Heart right ventricle (tissue), 16 donors: ENCODE data around the gene GALNTL6. TPM values are rescaled to one million over a fixed set of nuclear protein-coding genes. Genes with fewer than 3 reads are reported as not detected.

Source experiments
- ATAC-seq, 8 donors: fragments of 200-7000 bp; cut with Tn5 transposase; one replicate each; pipeline ENCODE4 v1.9.1; 2020; ENCODE audit warnings: mild to moderate bottlenecking in 8 of 8, moderate library complexity in 8 of 8, moderate number of reproducible peaks in 1 of 8
- DNase-seq, 2 donors: peaks; one replicate each; pipeline ENCODE4 v3.0.0-alpha.2; 2020
- H3K27ac ChIP-seq, 10 donors: fragments of 200-600 bp; sonication (generic) in 2 of 10; one replicate each; pipeline versions ENCODE4 v1.5.0 to v1.8.0; 2020 to 2022; ENCODE audit warnings: mild to moderate bottlenecking in 3 of 10
- H3K27me3 ChIP-seq, 7 donors: fragments of 200-600 bp; one replicate each; pipeline ENCODE4 v1.8.0; 2021 to 2022; ENCODE audit warnings: mild to moderate bottlenecking in 2 of 7
- H3K36me3 ChIP-seq, 9 donors: fragments of 200-600 bp; sonication (generic) in 1 of 9; one replicate each; pipeline versions ENCODE4 v1.5.0 to v1.8.0; 2020 to 2022; ENCODE audit warnings: mild to moderate bottlenecking in 2 of 9
- H3K4me1 ChIP-seq, 9 donors: fragments of 200-600 bp; sonication (generic) in 1 of 9; one replicate each; pipeline versions ENCODE4 v1.5.0 to v1.8.0; 2020 to 2022; ENCODE audit warnings: mild to moderate bottlenecking in 4 of 9
- H3K4me3 ChIP-seq, 10 donors: fragments of 200-600 bp; sonication (generic) in 2 of 10; one replicate each; pipeline versions ENCODE4 v1.5.0 to v1.8.0; 2020 to 2022; ENCODE audit warnings: mild to moderate bottlenecking in 7 of 10, moderate library complexity in 2 of 10
- H3K9me3 ChIP-seq, 11 donors: fragments of 200-600 bp in 10 of 11; sonication (generic) in 2 of 11; one replicate each; pipeline versions ENCODE4 v1.5.0 to v1.8.0; 2013 to 2022; ENCODE audit warnings: mild to moderate bottlenecking in 2 of 11, control low read depth in 1 of 11, moderate library complexity in 1 of 11
- WGBS, 2 donors: extraction: QIAGEN DNeasy Blood & Tissue Kit; methylation state at CpG; one replicate each; pipeline ENCODE4 v1.1.7; 2013; ENCODE audit warnings: inconsistent platforms in 1 of 2; 5-methylcytosine and 5-hydroxymethylcytosine counted together
- intact Hi-C, 10 donors: fragments of 100-400 bp; cut with DNase I; formaldehyde crosslinking; loops; one replicate each; pipeline versions ENCODE4 v1.11.1 to v1.14.2; 2022
- polyA plus RNA-seq, 2 donors: library from polyadenylated mRNA; stranded (reverse); fragments of 200-250 nt; gene quantifications; one replicate each; pipeline ENCODE4 v1.2.3, GENCODE V29; 2013
- total RNA-seq, 10 donors: library from RNA; stranded (reverse); fragmentation: NEBNext Ultra II Directional in 3 of 10; extraction: Animal tissue kit (Norgen Biotek cat#: 25700) in 3 of 10; gene quantifications; one replicate each; pipeline versions ENCODE4 v1.2.1 to v1.2.4, GENCODE V29; 2021 to 2023
- TF ChIP-seq, protein P1 (sequence below), 9 donors: fragments of 200-600 bp; sonication (generic) in 2 of 9; IDR thresholded peaks; one replicate each; pipeline versions ENCODE4 v1.5.0 to v1.8.0; 2021 to 2022; ENCODE audit warnings: antibody characterized with exemption in 9 of 9, mild to moderate bottlenecking in 5 of 9, moderate library complexity in 1 of 9
- donor health status: Arrhythmogenic right ventricular cardiomyopathy.
- donor health status: ischemic (EF 13 %, LVEDD 7.1; RV severe dilation, severe dysfunction).
- donor health status: healthy with polysubstance abuse.
- donor health status: DM: no; HTN: yes; CAD: no.
- donor health status: DM: no; HTN: no; CAD: no.
- donor health status: ischemic (EF 25% LVEDD 6.9; RV normal size, moderate dysfunction).
- donor health status: ischemic (EF 25% LVEDD 5.7; RV mildly dilated, moderate dysfunction).
- donor health status: healthy.
- donor health status: DM: yes; HTN: yes; CAD: no.
- donor health status: Ischemic cardiomyopathy.
- donor health status: ischemic (EF 35%, LVEDD 5.7; RV mildly dilated, moderate dysfunction).
- donor health status: nonischemic (EF 11% LVEDD 7.7; RV severe dilation, severe dysfunction).
- donor health status: DM: yes; HTN: yes; CAD: no.
- donor health status: PGD.
- donor health status: ischemic (EF 29% LVEDD 5.4; RV normal size, mild dysfunction).
- donor health status: nonischemic (EF 23%, LVEDD 6.1; RV moderate dilation, normal function).

The GALNTL6 gene
- total and polyA plus RNA-seq, 12 donors, result 0.14 to 2.6 (median 0.49) TPM; not detected in 6

DNA sequence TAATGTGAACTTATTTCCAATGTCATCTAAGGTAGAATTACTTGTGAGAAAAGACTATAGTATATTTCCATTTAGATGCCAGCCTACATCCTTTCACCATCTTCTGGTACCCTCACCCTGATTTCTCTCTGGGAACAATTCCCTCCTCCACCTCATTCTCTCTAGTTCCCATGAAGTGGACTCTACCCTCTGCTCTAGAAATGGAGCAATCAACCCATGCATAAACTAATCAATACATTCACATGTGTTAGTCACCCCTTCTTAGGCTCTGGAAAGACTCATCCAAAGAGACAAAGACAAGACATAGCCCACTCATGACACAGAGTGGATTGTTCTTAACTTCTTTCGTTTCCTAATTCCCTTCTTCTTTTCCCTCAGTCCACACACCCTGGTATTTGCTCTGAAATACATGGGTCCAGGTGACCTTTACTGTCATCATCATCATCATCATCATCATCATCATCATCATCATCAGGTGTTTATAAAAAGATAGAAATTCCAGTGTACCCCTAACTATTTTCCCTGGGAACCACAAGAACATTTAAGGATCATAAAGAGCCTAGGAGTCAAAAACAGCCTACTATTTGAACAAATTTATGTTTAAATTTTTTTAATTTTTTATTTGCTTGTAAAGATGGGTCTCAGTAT, 1056.5 kb downstream of the GALNTL6 start:
- Histone ChIP-seq H3K27me3 (peaks cover 0 to 5% (median 0%) of the 10 kb centered on the region in 7 donors), H3K9me3 (no peaks in the 10 kb centered on the region), H3K4me3 (no peak overlapping the region), H3K36me3 (no peaks in the 10 kb centered on the region), H3K4me1 (no peaks in the 10 kb centered on the region), H3K27ac (no peak overlapping the region)
- intact Hi-C loops, result no loop called here
- TF ChIP-seq, protein P1, sequence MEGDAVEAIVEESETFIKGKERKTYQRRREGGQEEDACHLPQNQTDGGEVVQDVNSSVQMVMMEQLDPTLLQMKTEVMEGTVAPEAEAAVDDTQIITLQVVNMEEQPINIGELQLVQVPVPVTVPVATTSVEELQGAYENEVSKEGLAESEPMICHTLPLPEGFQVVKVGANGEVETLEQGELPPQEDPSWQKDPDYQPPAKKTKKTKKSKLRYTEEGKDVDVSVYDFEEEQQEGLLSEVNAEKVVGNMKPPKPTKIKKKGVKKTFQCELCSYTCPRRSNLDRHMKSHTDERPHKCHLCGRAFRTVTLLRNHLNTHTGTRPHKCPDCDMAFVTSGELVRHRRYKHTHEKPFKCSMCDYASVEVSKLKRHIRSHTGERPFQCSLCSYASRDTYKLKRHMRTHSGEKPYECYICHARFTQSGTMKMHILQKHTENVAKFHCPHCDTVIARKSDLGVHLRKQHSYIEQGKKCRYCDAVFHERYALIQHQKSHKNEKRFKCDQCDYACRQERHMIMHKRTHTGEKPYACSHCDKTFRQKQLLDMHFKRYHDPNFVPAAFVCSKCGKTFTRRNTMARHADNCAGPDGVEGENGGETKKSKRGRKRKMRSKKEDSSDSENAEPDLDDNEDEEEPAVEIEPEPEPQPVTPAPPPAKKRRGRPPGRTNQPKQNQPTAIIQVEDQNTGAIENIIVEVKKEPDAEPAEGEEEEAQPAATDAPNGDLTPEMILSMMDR (IDR thresholded peaks at IDR 0.05), result no peak
- ATAC-seq, result no peak
- 82 to 86% methylated on average over 1 of the region's 1 CpG for WGBS, 2 donors
- DNase-seq, result no peak

DNA sequence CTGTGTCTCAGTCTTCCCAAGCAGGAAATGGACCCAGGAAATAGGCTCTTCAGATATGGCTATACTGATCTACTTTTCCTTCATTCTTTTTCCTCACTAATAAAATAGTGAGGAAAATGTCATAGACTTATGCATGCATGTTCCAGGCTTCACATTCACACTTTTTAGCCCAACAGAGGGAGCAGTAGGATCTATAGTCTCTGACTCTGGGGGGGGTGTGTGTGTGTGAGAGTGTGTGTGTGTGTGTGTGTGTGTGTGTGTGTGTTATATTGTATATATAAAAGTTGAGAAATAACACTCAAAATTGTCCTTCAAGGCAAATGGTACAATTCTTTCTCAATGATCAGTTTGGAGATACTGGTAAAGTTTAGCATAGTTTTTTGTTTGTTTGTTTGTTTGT, 1058.2 kb downstream of the GALNTL6 start:
- Histone ChIP-seq H3K27me3 (peaks cover 0 to 5% (median 0%) of the 10 kb centered on the region in 7 donors), H3K27ac (no peak overlapping the region), H3K36me3 (no peaks in the 10 kb centered on the region), H3K4me3 (no peak overlapping the region), H3K4me1 (no peaks in the 10 kb centered on the region), H3K9me3 (no peaks in the 10 kb centered on the region)
- ATAC-seq, result no peak
- DNase-seq, result no peak
- TF ChIP-seq, protein P1 (IDR thresholded peaks at IDR 0.05), result no peak
- intact Hi-C loops, result no loop called here

DNA sequence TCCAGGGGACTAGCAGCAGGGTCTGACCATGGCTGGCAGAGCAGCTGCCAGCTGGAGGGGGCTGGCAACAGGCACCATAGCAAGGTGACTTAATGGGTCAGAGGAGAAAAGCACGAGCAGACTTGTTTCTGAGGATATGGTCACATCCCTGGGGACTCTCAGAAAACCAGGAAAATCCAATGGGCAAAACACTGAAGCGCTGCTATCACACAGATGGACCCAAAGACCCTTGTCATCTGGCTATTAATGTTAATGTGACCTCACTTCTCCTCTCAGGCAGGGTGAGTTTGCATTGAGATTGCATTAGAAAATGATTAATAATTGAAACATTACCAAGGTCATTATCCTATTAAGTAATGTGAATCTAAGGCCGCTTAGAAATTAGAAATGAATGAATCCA, 1061.7 kb downstream of the GALNTL6 start:
- intact Hi-C loops, result no loop called here
- H3K36me3 ChIP-seq, result no peaks in the 10 kb centered on the region
- no peaks in the 10 kb centered on the region for H3K4me1 ChIP-seq
- no peaks in the 10 kb centered on the region for H3K27me3 ChIP-seq
- H3K4me3 ChIP-seq, result no peak overlapping the region
- H3K9me3 ChIP-seq, result peaks cover 0 to 10% (median 2%) of the 10 kb centered on the region in 11 donors
- TF ChIP-seq, protein P1 (IDR thresholded peaks at IDR 0.05), result no peak
- DNase-seq (no peak), ATAC-seq (no peak)
- H3K27ac ChIP-seq, result no peak overlapping the region
- 77 to 87% methylated on average over 3 of the region's 3 CpGs for WGBS, 2 donors

DNA sequence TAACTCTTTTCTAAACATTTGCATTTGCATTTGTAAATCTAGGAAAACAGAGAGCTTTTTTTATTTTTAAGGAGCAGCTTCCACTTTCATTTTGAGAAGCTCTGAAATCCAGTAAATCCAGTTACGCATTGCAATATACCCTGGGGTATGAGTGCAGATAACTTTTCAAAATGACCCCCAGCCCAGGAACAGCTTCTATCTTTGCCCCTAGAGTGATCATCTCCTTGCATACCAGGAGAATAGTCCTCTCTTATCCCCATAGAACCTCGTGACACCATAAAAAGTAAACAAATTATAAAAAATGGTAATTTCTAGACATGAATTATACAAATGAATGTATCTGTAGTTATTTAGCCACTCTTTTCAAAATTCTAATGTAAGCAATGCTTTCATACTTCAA, 1063.2 kb downstream of the GALNTL6 start:
- ATAC-seq, result no peak
- no peak overlapping the region for H3K27ac ChIP-seq
- no peak for DNase-seq
- no peak overlapping the region for H3K4me3 ChIP-seq
- H3K36me3 ChIP-seq, result no peaks in the 10 kb centered on the region
- TF ChIP-seq, protein P1 (IDR thresholded peaks at IDR 0.05), result no peak
- intact Hi-C loops, result no loop called here
- peaks cover 0 to 16% (median 3%) of the 10 kb centered on the region in 11 donors for H3K9me3 ChIP-seq
- 31 to 73% methylated on average over 2 of the region's 2 CpGs for WGBS, 2 donors
- H3K4me1 ChIP-seq, result no peaks in the 10 kb centered on the region
- no peaks in the 10 kb centered on the region for H3K27me3 ChIP-seq
